ENCODE data around the gene WIPF2.
"Not testable (repeated sequence)": the region's sequence is repeated elsewhere in the genome, so short reads cannot be mapped to it uniquely, and the experiment has no call there.

Gene WIPF2

GRCh38 chr17:40259505-40259904, 40.4 kb downstream of the WIPF2 start:
- no peak for DNase-seq

GRCh38 chr17:40260528-40260927, 41.4 kb downstream of the WIPF2 start:
- DNase-seq, result no peak

- DNase-seq, result no peak
Observed at GRCh38 chr17:40264458-40265185, 45.5 kb downstream of the WIPF2 start.

GRCh38 chr17:40265337-40265736, 46.2 kb downstream of the WIPF2 start:
- no peak for DNase-seq

GRCh38 chr17:40266882-40267281, 47.8 kb downstream of the WIPF2 start:
- no peak for DNase-seq

GRCh38 chr17:40268141-40268712, 49.1 kb downstream of the WIPF2 start:
- DNase-seq, result no peak

GRCh38 chr17:40278414-40278813, 59.3 kb downstream of the WIPF2 start:
- DNase-seq, result no peak

- no peak for DNase-seq
Observed at GRCh38 chr17:40279402-40279801, 60.3 kb downstream of the WIPF2 start.

GRCh38 chr17:40281663-40282062, 62.6 kb downstream of the WIPF2 start:
- DNase-seq, result no peak

GRCh38 chr17:40283662-40284061, 64.6 kb downstream of the WIPF2 start:
- DNase-seq, result no peak

- DNase-seq, result no peak
Observed at GRCh38 chr17:40284085-40284713, 65.1 kb downstream of the WIPF2 start.

- no peak for DNase-seq
Observed at GRCh38 chr17:40286473-40286872, 67.4 kb downstream of the WIPF2 start.

GRCh38 chr17:40287159-40287493, 68.0 kb downstream of the WIPF2 start:
- DNase-seq, result no peak

GRCh38 chr17:40287494-40288369, 68.6 kb downstream of the WIPF2 start, which contains the start of gene CDC6:
TSS of gene CDC6 (plus strand) at chr17:40287879. CDS start at chr17:40289421, 1,542 bp downstream.
- DNase-seq, result peak; percentile 98

GRCh38 chr17:40290629-40291280, 71.7 kb downstream of the WIPF2 start:
- no peak for DNase-seq

GRCh38 chr17:40291281-40291664, 72.2 kb downstream of the WIPF2 start:
- DNase-seq, result no peak

- no peak for DNase-seq
Observed at GRCh38 chr17:40293363-40293762, 74.3 kb downstream of the WIPF2 start.

- no peak for DNase-seq
Observed at GRCh38 chr17:40295488-40296436, 76.7 kb downstream of the WIPF2 start.

- DNase-seq, result no peak
Observed at GRCh38 chr17:40297511-40297910, 78.4 kb downstream of the WIPF2 start.

GRCh38 chr17:40298726-40299125, 79.6 kb downstream of the WIPF2 start:
- no peak for DNase-seq

- DNase-seq, result not testable (repeated sequence)
Observed at GRCh38 chr17:40299159-40299757, 80.2 kb downstream of the WIPF2 start.
